HEK293T (cell line): ENCODE measurements around the gene EXOC3L4.

Experiments used
- ARNT ChIP-seq: fragments of 450-650 bp; IDR thresholded peaks from 2 replicates; pipeline ENCODE4 v1.6.1; 2017; ENCODE audit warnings: mild to moderate bottlenecking
- BHLHE40 ChIP-seq: fragments of 450-650 bp; IDR thresholded peaks from 2 replicates; pipeline ENCODE4 v1.6.1; 2016; ENCODE audit warnings: mild to moderate bottlenecking, moderate library complexity, borderline replicate concordance
- CTBP1 ChIP-seq: fragments of 450-650 bp; IDR thresholded peaks from 2 replicates; pipeline ENCODE4 v1.6.1; 2016; ENCODE audit warnings: borderline replicate concordance
- ELF4 ChIP-seq: fragments of 450-650 bp; IDR thresholded peaks from 2 replicates; pipeline ENCODE4 v1.6.1; 2017; ENCODE audit warnings: antibody characterized with exemption
- FOXA1 ChIP-seq: fragments of 450-650 bp; IDR thresholded peaks from 2 replicates; pipeline ENCODE4 v1.6.1; 2016; ENCODE audit warnings: mild to moderate bottlenecking
- FOXM1 ChIP-seq: fragments of 450-650 bp; IDR thresholded peaks from 2 replicates; pipeline ENCODE4 v1.6.1; 2017; ENCODE audit warnings: mild to moderate bottlenecking, borderline replicate concordance
- HDGF ChIP-seq: fragments of 450-650 bp; IDR thresholded peaks from 2 replicates; pipeline ENCODE4 v1.6.1; 2017; ENCODE audit warnings: antibody characterized with exemption, borderline replicate concordance
- L3MBTL2 ChIP-seq: fragments of 450-650 bp; conservative IDR thresholded peaks from 2 replicates; pipeline ENCODE4 v1.6.1; 2016; ENCODE audit warnings: mild to moderate bottlenecking
- NFRKB ChIP-seq: fragments of 450-650 bp; IDR thresholded peaks from 2 replicates; pipeline ENCODE4 v1.6.1; 2016; ENCODE audit warnings: mild to moderate bottlenecking, moderate library complexity
- SP1 ChIP-seq: fragments of 450-650 bp; IDR thresholded peaks from 2 replicates; pipeline ENCODE4 v1.6.1; 2017
- SUZ12 ChIP-seq: fragments of 450-650 bp; IDR thresholded peaks from 2 replicates; pipeline ENCODE4 v1.6.1; 2016; ENCODE audit warnings: mild to moderate bottlenecking
- TARDBP ChIP-seq: fragments of 450-650 bp; IDR thresholded peaks from 2 replicates; pipeline ENCODE4 v1.6.1; 2016
- ZNF384 ChIP-seq: fragments of 450-650 bp; IDR thresholded peaks from 2 replicates; pipeline ENCODE4 v1.6.1; 2016

- TF ChIP-seq NFRKB: no peak
- no peak for TF ChIP-seq ELF4
- TF ChIP-seq BHLHE40: no peak
- TF ChIP-seq SUZ12: no peak
- no peak for TF ChIP-seq CTBP1
- no peak for TF ChIP-seq SP1
- TF ChIP-seq FOXM1: no peak
- no peak for TF ChIP-seq FOXA1
- no peak for TF ChIP-seq HDGF
- no peak for TF ChIP-seq ARNT
- TF ChIP-seq L3MBTL2: no peak
- TF ChIP-seq ZNF384: no peak
- no peak for TF ChIP-seq TARDBP
These were observed 20.4 kb upstream of the EXOC3L4 start for GRCh38 chr14:103073876-103074728.
